Glutamatergic neuron (in vitro differentiated cells): ENCODE measurements around the gene EPB41L5. TPM values are rescaled to one million over a fixed set of nuclear protein-coding genes. Genes with fewer than 3 reads are reported as not detected.

Experiments
- DNase-seq: peaks from one replicate; pipeline ENCODE4 v3.0.0; 2022
- H3K27ac Mint-ChIP-seq: one replicate; pipeline ENCODE4 v1.8.0; 2020; ENCODE audit warnings: mild to moderate bottlenecking, mixed read lengths, inconsistent platforms; ENCODE audit not compliant: unreplicated experiment
- H3K27me3 Mint-ChIP-seq: one replicate; pipeline ENCODE4 v1.8.0; 2020; ENCODE audit warnings: mild to moderate bottlenecking, moderate library complexity, mixed read lengths, inconsistent platforms; ENCODE audit not compliant: unreplicated experiment
- H3K36me3 Mint-ChIP-seq: one replicate; pipeline ENCODE4 v1.8.0; 2020; ENCODE audit warnings: mild to moderate bottlenecking, mixed read lengths, inconsistent platforms; ENCODE audit not compliant: unreplicated experiment
- H3K4me1 Mint-ChIP-seq: one replicate; pipeline ENCODE4 v1.8.0; 2020; ENCODE audit warnings: mild to moderate bottlenecking, low read depth, mixed read lengths, inconsistent platforms; ENCODE audit not compliant: unreplicated experiment
- H3K4me3 Mint-ChIP-seq: one replicate; pipeline ENCODE4 v1.8.0; 2020; ENCODE audit warnings: mild to moderate bottlenecking, mixed read lengths, inconsistent platforms; ENCODE audit not compliant: unreplicated experiment
- H3K9me3 Mint-ChIP-seq: one replicate; pipeline ENCODE4 v1.8.0; 2020; ENCODE audit warnings: mild to moderate bottlenecking, moderate library complexity, mixed read lengths, inconsistent platforms; ENCODE audit not compliant: unreplicated experiment
- total RNA-seq: library from RNA; stranded (reverse); fragmentation: NEBNext Ultra II Directional; extraction: Animal tissue kit (Norgen Biotek cat#: 25700); gene quantifications from one replicate; pipeline ENCODE4 v1.2.1, GENCODE V29; 2021; ENCODE audit not compliant: unreplicated experiment
- TF ChIP-seq, protein P1 (sequence below): fragments of 200-600 bp; sonication (generic); IDR thresholded peaks from one replicate; pipeline ENCODE4 v1.5.0; 2021; ENCODE audit not compliant: partially characterized antibody, unreplicated experiment

Gene EPB41L5
- total RNA-seq, 1 donor from 2014 or later, result 71.7 TPM

DNA sequence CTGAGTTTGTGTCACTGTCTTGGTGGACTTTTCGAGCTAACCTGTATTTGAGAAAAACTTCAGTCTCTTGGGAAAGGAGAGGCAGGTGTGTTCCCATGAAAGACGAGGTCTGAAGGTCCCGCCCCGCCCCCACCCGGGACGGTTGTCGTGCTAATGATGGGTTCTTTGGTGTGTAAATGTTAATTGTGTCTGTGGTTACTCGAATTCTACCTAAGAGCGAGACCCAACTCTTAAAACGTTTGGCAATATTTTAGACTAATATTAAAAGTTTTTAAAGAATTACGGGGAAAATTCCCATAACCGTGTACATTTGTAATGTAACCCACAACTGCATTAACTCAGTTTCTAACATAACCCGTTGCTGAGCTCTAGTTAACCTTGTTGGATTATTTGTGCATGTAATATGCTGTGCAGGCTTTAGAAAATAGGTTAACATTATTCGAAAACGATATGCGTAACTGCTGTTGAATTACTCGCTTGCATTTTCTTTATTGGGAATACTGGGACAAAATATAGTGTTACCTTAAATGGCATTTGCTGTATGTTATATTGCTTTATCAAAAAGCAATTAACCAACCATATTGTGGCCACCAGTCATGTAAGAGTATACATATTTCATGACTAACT lies 833 bp downstream of the EPB41L5 start:
- Mint-ChIP-seq H3K27me3 (peaks cover 6% of the 10 kb centered on the region), H3K36me3 (no peaks in the 10 kb centered on the region), H3K9me3 (no peaks in the 10 kb centered on the region), H3K4me1 (peaks cover 15% of the 10 kb centered on the region), H3K4me3 (peak overlapping the region; percentile 81), H3K27ac (peak overlapping the region; percentile 81)
- TF ChIP-seq, protein P1, sequence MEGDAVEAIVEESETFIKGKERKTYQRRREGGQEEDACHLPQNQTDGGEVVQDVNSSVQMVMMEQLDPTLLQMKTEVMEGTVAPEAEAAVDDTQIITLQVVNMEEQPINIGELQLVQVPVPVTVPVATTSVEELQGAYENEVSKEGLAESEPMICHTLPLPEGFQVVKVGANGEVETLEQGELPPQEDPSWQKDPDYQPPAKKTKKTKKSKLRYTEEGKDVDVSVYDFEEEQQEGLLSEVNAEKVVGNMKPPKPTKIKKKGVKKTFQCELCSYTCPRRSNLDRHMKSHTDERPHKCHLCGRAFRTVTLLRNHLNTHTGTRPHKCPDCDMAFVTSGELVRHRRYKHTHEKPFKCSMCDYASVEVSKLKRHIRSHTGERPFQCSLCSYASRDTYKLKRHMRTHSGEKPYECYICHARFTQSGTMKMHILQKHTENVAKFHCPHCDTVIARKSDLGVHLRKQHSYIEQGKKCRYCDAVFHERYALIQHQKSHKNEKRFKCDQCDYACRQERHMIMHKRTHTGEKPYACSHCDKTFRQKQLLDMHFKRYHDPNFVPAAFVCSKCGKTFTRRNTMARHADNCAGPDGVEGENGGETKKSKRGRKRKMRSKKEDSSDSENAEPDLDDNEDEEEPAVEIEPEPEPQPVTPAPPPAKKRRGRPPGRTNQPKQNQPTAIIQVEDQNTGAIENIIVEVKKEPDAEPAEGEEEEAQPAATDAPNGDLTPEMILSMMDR, result no peak
- DNase-seq, result peak; percentile 50

DNA sequence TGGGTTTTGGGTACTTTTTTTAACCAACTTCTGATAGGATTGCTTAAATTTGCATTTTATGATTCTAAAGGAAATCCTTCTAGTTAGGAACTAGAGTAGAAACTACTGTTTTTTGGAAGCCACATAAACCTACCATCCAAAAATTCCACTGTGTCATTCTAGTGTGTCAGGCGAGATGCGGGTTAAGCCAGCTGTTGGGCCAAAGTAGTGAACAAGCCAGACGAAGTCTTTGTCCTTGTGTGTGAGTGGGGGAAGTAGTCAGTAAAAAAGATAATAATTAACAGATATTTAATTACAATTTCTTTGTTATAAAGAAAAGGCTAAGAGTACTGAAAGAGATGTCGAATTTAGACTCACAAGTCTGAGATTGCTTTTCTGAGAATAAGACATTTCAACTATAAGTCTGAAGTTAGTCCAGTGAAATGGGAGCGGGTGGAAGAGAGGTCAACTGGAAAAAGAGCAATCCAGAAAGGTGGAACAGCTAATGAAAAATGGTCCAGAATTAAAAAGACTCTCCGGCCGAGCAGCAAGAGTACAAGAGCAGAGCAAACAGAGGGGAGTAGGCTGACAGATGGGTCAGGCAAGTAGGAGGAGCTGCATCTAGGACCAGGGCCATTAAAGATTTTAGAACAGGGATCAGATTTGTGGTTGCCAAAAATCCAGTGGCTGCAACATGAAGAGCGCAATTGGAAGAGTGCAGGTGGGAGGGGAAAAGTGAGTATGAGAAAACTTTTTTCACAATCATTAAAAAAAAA lies 1.5 kb downstream of the EPB41L5 start:
- Mint-ChIP-seq H3K36me3 (no peaks in the 10 kb centered on the region), H3K4me1 (peaks cover 20% of the 10 kb centered on the region), H3K27me3 (peaks cover 6% of the 10 kb centered on the region), H3K9me3 (no peaks in the 10 kb centered on the region), H3K27ac (peak overlapping the region; percentile 81), H3K4me3 (peak overlapping the region; percentile 81)
- no peak for DNase-seq
- TF ChIP-seq, protein P1, result no peak

DNA sequence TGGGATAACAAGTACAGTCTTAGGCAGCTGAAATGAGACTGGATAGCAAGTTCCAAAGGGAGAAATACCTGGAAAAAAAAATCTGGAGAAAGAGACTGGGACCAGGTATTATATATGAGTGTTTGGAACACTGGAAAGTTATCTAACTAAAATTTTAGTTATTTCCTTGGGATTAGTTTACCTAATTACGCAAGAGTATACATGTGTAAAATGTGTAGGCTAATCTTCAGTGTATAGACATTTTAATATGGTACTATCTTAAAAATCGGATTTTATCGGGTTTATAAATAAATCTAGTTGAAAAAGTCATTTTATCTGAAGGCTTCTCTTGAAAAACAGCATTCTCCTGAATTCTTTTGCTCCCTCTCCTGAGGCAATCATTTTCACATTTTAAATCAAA lies 3.9 kb downstream of the EPB41L5 start:
- no peaks in the 10 kb centered on the region for H3K9me3 Mint-ChIP-seq
- H3K27me3 Mint-ChIP-seq, result peaks cover 5% of the 10 kb centered on the region
- TF ChIP-seq, protein P1, result no peak
- H3K4me3 Mint-ChIP-seq, result no peak overlapping the region
- peaks cover 20% of the 10 kb centered on the region for H3K4me1 Mint-ChIP-seq
- DNase-seq, result no peak
- H3K27ac Mint-ChIP-seq, result no peak overlapping the region
- no peaks in the 10 kb centered on the region for H3K36me3 Mint-ChIP-seq

DNA sequence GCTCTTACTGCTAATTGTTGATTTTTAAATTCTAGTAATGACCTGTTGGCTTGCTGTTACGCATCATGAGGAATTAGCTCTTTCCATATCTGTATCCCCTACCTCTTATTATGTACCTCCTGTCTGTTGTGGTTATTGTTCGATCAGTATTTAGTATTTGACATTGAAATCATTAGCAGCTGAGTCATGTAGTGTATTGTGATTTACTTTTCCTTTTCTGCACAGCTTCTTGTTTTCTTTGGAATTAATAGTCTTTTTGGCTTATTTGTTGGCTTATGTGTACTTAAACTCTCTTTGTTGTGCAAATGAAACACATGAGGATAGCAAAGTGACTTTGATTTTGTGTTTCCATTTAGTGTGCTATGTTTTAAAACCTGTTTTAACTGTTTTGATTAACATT lies 4.3 kb downstream of the EPB41L5 start:
- Mint-ChIP-seq H3K27me3 (peaks cover under 1% of the 10 kb centered on the region), H3K4me1 (peaks cover 18% of the 10 kb centered on the region), H3K4me3 (no peak overlapping the region), H3K27ac (no peak overlapping the region), H3K9me3 (no peaks in the 10 kb centered on the region), H3K36me3 (no peaks in the 10 kb centered on the region)
- TF ChIP-seq, protein P1, result no peak
- DNase-seq, result no peak

DNA sequence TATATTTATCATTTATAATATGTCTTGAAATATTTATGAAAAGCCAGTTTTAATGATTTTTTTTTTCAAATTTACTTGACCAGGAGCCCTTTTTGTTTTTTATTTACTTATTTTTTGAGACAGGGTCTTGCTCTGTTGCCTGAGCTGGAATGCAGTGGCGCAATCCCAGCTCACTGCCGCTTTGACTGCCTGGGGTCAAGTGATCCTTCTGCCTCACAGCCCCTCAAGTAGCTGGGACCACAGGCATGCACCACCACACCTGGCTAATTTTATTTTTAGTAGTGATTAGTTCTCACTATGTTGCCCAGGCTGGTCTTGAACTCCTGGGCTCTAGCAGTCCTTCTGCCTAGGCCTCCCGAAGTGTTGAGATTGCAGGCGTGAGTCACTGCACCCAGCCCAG lies 5.7 kb downstream of the EPB41L5 start:
- H3K4me3 Mint-ChIP-seq, result no peak overlapping the region
- H3K27ac Mint-ChIP-seq, result no peak overlapping the region
- no peaks in the 10 kb centered on the region for H3K27me3 Mint-ChIP-seq
- DNase-seq, result no peak
- peaks cover 11% of the 10 kb centered on the region for H3K36me3 Mint-ChIP-seq
- H3K4me1 Mint-ChIP-seq, result peaks cover 15% of the 10 kb centered on the region
- peaks cover under 1% of the 10 kb centered on the region for H3K9me3 Mint-ChIP-seq
- TF ChIP-seq, protein P1, result no peak
